PFSK-1 (cell line): ENCODE results near the gene TMEM54.

Experiments
- FOXP2 ChIP-seq: optimal IDR thresholded peaks from 2 replicates; pipeline ENCODE3; 2011; ENCODE audit warnings: borderline replicate concordance, control low read depth, inconsistent platforms; ENCODE audit not compliant: insufficient read depth; ENCODE audit errors: extremely low read length, extremely low read depth
- POLR2AphosphoS5 ChIP-seq: IDR thresholded peaks from 2 replicates; pipeline ENCODE4 v1.6.1; 2012; ENCODE audit warnings: low read depth, mild to moderate bottlenecking, control low read depth, low read length, moderate library complexity
- SIN3A ChIP-seq: IDR thresholded peaks from 2 replicates; pipeline ENCODE4 v1.6.1; 2012; ENCODE audit warnings: mild to moderate bottlenecking, low read length, moderate library complexity, borderline replicate concordance; ENCODE audit not compliant: insufficient read depth
- TAF1 ChIP-seq: IDR thresholded peaks from 2 replicates; pipeline ENCODE4 v1.6.1; 2012; ENCODE audit warnings: low read length, control low read depth, borderline replicate concordance; ENCODE audit not compliant: insufficient read depth
- TF ChIP-seq, protein P1 (sequence below), 2 experiments: IDR thresholded peaks; 2 replicates each; pipeline versions ENCODE4 v1.6.1 to v1.8.0; 2011 to 2012; ENCODE audit warnings: low read depth in 2 of 2, low read length in 2 of 2, control low read depth in 1 of 2, inconsistent platforms in 1 of 2, mild to moderate bottlenecking in 1 of 2, moderate library complexity in 1 of 2; ENCODE audit not compliant: insufficient read depth in 1 of 2

TMEM54 gene

DNA sequence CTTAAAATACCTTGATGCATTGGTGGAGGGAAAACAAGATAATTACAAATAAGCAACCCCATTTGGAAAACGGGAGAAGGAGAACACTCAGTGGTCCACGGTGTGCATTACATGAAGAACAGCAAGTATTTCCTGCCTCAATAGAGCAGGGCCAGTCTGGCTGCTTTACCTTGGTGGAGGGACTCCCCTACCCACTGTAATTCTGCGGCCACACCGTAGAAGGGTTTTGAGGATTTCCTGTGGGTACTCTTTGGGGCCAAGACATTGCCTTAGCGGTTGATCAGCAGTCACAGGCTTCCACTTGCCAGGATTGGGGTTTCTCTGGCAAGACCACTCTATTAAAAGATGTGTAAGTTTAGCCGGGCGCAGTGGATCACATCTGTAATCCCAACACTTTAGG is 16.3 kb upstream of the TMEM54 start:
- TF ChIP-seq SIN3A (no peak), TAF1 (no peak), FOXP2 (no peak), POLR2AphosphoS5 (no peak)
- TF ChIP-seq, protein P1, sequence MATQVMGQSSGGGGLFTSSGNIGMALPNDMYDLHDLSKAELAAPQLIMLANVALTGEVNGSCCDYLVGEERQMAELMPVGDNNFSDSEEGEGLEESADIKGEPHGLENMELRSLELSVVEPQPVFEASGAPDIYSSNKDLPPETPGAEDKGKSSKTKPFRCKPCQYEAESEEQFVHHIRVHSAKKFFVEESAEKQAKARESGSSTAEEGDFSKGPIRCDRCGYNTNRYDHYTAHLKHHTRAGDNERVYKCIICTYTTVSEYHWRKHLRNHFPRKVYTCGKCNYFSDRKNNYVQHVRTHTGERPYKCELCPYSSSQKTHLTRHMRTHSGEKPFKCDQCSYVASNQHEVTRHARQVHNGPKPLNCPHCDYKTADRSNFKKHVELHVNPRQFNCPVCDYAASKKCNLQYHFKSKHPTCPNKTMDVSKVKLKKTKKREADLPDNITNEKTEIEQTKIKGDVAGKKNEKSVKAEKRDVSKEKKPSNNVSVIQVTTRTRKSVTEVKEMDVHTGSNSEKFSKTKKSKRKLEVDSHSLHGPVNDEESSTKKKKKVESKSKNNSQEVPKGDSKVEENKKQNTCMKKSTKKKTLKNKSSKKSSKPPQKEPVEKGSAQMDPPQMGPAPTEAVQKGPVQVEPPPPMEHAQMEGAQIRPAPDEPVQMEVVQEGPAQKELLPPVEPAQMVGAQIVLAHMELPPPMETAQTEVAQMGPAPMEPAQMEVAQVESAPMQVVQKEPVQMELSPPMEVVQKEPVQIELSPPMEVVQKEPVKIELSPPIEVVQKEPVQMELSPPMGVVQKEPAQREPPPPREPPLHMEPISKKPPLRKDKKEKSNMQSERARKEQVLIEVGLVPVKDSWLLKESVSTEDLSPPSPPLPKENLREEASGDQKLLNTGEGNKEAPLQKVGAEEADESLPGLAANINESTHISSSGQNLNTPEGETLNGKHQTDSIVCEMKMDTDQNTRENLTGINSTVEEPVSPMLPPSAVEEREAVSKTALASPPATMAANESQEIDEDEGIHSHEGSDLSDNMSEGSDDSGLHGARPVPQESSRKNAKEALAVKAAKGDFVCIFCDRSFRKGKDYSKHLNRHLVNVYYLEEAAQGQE (IDR thresholded peaks at IDR 0.05; ENCODE audit: insufficient read depth in 1 of 2, low read depth in 2 of 2, low read length in 2 of 2), result no peak

DNA sequence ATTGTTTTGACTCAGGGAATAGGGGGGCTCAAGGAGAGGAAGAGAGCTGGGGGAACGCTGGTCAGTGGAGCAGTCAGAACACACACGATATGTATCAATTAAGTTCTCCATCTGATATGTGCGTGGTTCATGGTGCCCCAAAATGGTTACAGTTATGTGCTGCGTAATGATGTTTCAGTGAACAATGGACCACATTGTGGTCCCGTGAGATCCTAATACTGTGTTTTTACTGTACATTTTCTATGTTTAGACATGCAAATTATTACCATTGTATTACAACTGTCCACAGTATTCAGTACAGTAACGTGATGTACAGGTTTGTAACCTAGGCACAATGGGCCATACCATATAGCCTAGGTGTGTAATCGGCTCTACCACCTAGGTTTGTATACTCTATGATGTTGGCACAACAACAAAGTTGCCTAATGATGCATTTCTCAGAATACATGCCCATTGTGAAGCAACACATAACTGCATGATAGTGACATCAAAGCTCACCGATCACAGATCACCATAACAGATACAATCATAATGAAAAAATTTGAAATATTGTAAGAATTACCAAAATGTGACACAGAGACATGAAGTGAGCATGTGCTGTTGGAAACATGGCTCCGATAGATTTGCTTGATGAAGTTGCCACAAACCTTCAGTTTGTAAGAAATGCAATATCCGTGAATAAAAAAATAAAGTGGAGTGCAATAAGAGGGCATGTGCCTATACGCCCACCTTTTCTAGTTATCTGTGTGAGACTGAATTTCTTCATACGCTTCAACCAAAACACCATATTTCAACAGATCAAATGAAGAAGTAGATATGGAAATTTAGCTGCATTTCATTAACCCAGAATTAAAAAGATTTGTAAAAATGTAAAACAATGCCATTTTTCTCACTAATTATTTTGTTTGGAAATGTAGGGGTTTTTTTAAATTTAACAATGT is 14.8 kb upstream of the TMEM54 start:
- TF ChIP-seq POLR2AphosphoS5, result no peak
- TF ChIP-seq, protein P1 (IDR thresholded peaks at IDR 0.05; ENCODE audit: insufficient read depth in 1 of 2, low read depth in 2 of 2, low read length in 2 of 2), result no peak
- no peak for TF ChIP-seq FOXP2
- no peak for TF ChIP-seq TAF1
- TF ChIP-seq SIN3A, result no peak

DNA sequence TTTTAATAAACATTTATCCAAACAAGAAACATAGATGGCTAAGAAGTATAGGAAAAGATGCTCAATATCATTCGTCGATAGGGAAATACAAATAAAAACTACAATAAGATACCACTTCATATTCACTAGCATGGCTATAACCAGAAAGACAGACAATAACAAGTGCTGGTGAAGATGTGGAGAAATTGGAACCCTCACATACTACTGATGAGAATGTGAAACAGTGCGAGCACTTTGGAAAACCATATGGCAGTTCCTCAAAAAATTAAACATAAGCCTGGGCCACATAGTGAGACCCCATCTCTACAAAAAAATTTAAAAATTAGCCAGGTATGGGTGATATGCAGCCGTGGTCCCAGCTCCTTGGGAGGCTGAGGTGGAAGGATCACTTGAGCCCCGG is 9.1 kb upstream of the TMEM54 start:
- TF ChIP-seq, protein P1 (IDR thresholded peaks at IDR 0.05; ENCODE audit: insufficient read depth in 1 of 2, low read depth in 2 of 2, low read length in 2 of 2), result no peak
- TF ChIP-seq SIN3A, result no peak
- no peak for TF ChIP-seq FOXP2
- TF ChIP-seq POLR2AphosphoS5, result no peak
- TF ChIP-seq TAF1, result no peak

DNA sequence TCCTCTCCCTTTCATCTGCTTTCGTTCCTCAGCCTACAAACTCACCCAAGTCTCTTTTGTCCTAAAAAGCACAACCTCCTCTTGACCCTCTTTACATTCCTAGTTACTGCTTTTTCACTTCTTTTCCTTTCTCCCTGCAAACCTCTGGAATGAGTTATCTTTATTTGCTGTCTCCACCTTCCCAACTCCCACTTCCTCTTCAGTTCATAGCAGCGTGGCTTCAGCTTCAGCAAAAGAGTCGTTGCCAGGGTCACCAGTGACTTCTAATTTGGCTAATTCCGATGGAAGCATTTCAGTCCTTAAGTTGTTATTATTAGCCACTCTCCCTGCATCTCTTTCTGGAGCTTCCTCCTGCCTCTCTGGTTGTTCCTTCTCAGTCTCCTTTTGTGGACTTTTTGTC is 6.2 kb upstream of the TMEM54 start:
- no peak for TF ChIP-seq TAF1
- TF ChIP-seq, protein P1 (IDR thresholded peaks at IDR 0.05; ENCODE audit: insufficient read depth in 1 of 2, low read depth in 2 of 2, low read length in 2 of 2), result 0 out of 4 replicates have a peak, but pooled peaks of 1 of the 2 experiments have one; percentile 23

DNA sequence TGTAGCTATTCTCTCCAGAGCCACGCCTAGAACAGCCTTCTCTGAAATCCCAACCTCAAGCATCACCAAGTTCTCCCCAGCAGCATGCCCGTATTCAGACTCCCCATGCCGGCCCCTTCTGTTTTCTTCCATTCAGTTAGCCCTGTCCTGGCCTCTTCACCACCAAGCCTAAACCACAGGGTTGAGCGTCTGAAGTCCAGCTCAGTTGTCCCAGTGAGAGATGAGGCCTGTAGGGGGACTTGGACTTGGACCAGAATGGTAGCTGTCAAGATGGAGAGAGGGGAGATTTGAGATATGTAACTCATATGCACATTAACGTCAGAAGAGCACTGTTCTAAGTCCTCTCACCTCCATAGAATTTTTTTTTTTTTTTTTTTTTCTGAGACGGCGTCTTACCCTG is 5.5 kb upstream of the TMEM54 start:
- no peak for TF ChIP-seq SIN3A
- TF ChIP-seq, protein P1 (IDR thresholded peaks at IDR 0.05; ENCODE audit: insufficient read depth in 1 of 2, low read depth in 2 of 2, low read length in 2 of 2), result no peak
- no peak for TF ChIP-seq FOXP2
- no peak for TF ChIP-seq POLR2AphosphoS5
- TF ChIP-seq TAF1, result no peak
